Measurements from ENCODE around the gene DEPDC5.

DNA sequence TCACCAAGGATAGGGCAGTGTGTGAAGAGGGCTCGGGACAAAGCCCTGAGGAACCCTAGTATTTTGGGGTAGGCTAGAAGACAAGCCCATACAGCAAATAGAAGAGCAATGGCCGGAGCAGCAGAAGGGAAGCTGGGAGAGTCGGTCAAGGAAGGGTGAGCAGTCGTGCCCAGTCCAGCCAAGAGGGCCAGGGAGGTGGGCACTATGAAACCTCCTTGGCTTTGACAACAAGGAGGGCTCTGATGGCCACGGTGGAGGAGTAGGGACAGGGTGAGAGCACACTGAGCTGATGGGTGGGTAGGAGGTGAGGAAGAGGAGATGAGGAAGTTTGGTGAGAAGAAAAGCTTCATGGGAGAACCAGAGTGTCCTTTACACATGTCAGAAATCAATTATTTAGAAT, 188.3 kb downstream of the DEPDC5 start:
- TF ChIP-seq EZH2 (IDR thresholded peaks at IDR 0.05; ENCODE audit: low read depth, low read length, severe bottlenecking) (no peak), POU5F1 (IDR thresholded peaks at IDR 0.05; ENCODE audit: low read depth, low read length) (no peak), POLR2AphosphoS5 (IDR thresholded peaks at IDR 0.05; ENCODE audit: low read depth, low read length) (no peak), SP2 (IDR thresholded peaks at IDR 0.05; ENCODE audit: low read length) (no peak), KDM1A (IDR thresholded peaks at IDR 0.05; ENCODE audit: borderline replicate concordance, low read length) (no peak), FOSL1 (IDR thresholded peaks at IDR 0.05; ENCODE audit: insufficient read depth, low read depth, low read length) (no peak), POLR2A (IDR thresholded peaks at IDR 0.05; ENCODE audit: control extremely low read depth in 1 of 2, low read depth in 2 of 2, low read length in 2 of 2) (no peak), EGR1 (IDR thresholded peaks at IDR 0.05; ENCODE audit: borderline replicate concordance, low read depth, low read length) (no peak), JUN (IDR thresholded peaks at IDR 0.05; ENCODE audit: low read depth, low read length) (no peak), SUZ12 (IDR thresholded peaks at IDR 0.05; ENCODE audit: low read length) (no peak), RAD21 (IDR thresholded peaks at IDR 0.05 in 1 of 2, conservative IDR thresholded peaks at IDR 0.05 in 1 of 2; ENCODE audit: low read depth in 2 of 2, low read length in 2 of 2) (no peak), SIN3A (conservative IDR thresholded peaks at IDR 0.05 in 1 of 2, IDR thresholded peaks at IDR 0.05 in 1 of 2; ENCODE audit: low read depth in 1 of 2, low read length in 2 of 2) (no peak)
- TF ChIP-seq, protein P1, sequence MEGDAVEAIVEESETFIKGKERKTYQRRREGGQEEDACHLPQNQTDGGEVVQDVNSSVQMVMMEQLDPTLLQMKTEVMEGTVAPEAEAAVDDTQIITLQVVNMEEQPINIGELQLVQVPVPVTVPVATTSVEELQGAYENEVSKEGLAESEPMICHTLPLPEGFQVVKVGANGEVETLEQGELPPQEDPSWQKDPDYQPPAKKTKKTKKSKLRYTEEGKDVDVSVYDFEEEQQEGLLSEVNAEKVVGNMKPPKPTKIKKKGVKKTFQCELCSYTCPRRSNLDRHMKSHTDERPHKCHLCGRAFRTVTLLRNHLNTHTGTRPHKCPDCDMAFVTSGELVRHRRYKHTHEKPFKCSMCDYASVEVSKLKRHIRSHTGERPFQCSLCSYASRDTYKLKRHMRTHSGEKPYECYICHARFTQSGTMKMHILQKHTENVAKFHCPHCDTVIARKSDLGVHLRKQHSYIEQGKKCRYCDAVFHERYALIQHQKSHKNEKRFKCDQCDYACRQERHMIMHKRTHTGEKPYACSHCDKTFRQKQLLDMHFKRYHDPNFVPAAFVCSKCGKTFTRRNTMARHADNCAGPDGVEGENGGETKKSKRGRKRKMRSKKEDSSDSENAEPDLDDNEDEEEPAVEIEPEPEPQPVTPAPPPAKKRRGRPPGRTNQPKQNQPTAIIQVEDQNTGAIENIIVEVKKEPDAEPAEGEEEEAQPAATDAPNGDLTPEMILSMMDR (IDR thresholded peaks at IDR 0.05; ENCODE audit: control extremely low read depth in 1 of 3, insufficient read depth in 1 of 3, low read depth in 1 of 3, low read length in 3 of 3): no peak
